ENCODE data around the gene ESAM. TPM values are rescaled to one million over a fixed set of nuclear protein-coding genes. Genes with fewer than 3 reads are reported as not detected.

The ESAM gene
- total RNA-seq, 2 experiments from 2014 or later = 0.39 to 0.53 TPM

GRCh38 chr11:124799348-124800225 lies 37.5 kb upstream of the ESAM start:
- H3K9me3 Mint-ChIP-seq (ENCODE audit: low read depth) = no peaks in the 10 kb centered on the region
- H3K27ac Mint-ChIP-seq = peak overlapping the region; percentile 84
- peak; percentile 63 for DNase-seq
- no peaks in the 10 kb centered on the region for H3K27me3 Mint-ChIP-seq
- CTCF ChIA-PET = interaction anchor here (0.6 to 6.5 kb wide), 18 partner anchors 14 to 308 kb away, joined by 3 to 56 read pairs (median 4); partner anchors contain the start of genes ROBO3, SIAE and SPA17
- H3K36me3 Mint-ChIP-seq (ENCODE audit: low read depth) = no peaks in the 10 kb centered on the region
- peaks cover 36% of the 10 kb centered on the region for H3K4me1 Mint-ChIP-seq
- ATAC-seq = peak; percentile 52
- intact Hi-C loops (cut with DNase I, micrococcal nuclease) = loop anchor here (1.0 to 2.0 kb wide), 12 partner anchors 37 to 685 kb away; partner anchors contain the start of genes SIAE (in 2 of the 2), SPA17 (in 2 of the 2), CCDC15 (in 1 of the 2) and ESAM (in 1 of the 2)
- POLR2A ChIA-PET = interaction anchor here (1.6 kb wide), 1 partner anchor 31 kb away, joined by 3 read pairs; no protein-coding TSS in a partner anchor
- H3K4me3 Mint-ChIP-seq = peak overlapping the region; percentile 83

DNA sequence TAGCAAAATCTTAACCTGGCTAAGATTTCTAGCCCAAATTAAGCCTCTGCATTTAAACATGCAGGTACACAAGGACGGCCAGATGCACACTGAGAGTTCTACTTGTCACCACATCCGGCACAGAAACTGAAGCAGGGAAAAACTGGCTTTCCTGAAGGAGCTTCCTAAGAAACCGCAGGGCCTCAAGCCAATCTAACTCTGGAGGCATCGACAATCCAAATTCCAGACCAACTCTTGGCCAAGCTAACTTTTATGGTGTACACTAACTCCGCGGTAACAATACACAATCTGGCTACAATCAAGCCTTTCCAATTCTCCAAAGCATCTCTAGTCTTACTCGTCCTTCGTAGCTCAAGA lies 36.9 kb upstream of the ESAM start:
- Mint-ChIP-seq H3K9me3 (ENCODE audit: low read depth) (no peaks in the 10 kb centered on the region), H3K4me1 (peaks cover 39% of the 10 kb centered on the region), H3K4me3 (peak overlapping the region; percentile 83), H3K27me3 (no peaks in the 10 kb centered on the region), H3K36me3 (ENCODE audit: low read depth) (no peaks in the 10 kb centered on the region), H3K27ac (peak overlapping the region; percentile 84)
- ChIA-PET CTCF (interaction anchor here (0.6 to 6.5 kb wide), 14 partner anchors 13 to 199 kb away, joined by 3 to 56 read pairs (median 4); partner anchors contain the start of genes ROBO3, SIAE and SPA17), POLR2A (no interaction called here)
- ATAC-seq (no peak), DNase-seq (no peak)
- intact Hi-C loops (cut with DNase I, micrococcal nuclease) = loop anchor here (1.0 kb wide), 4 partner anchors 37 to 155 kb away; partner anchors contain the start of genes CCDC15 (in 1 of the 2) and ESAM (in 1 of the 2)

DNA sequence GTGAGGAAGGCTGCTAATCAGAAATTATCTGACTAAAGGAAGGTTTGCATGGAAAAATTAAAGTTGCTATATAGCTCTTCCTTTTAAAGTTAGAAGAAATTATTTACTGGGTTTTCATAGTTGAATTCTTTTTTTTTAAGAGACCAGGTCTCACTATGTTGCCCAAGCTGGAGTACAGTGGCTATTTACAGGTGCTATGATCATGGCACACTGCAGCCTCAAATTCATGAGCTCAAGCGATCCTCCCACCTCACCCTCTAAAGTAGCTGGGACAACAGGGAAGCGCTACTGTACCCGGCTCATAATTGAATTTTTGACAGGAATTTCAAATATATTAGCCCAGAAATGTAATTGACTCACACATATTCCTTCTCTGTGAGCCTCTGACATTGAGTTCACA lies 34.2 kb upstream of the ESAM start:
- Mint-ChIP-seq H3K9me3 (ENCODE audit: low read depth) (no peaks in the 10 kb centered on the region), H3K27ac (no peak overlapping the region), H3K4me3 (no peak overlapping the region), H3K4me1 (peaks cover 51% of the 10 kb centered on the region), H3K36me3 (ENCODE audit: low read depth) (no peaks in the 10 kb centered on the region), H3K27me3 (no peaks in the 10 kb centered on the region)
- DNase-seq (no peak), ATAC-seq (no peak)
- intact Hi-C loops (cut with DNase I, micrococcal nuclease) = no loop called here
- ChIA-PET CTCF (interaction anchor here (1.0 to 6.5 kb wide), 4 partner anchors 33 to 50 kb away, joined by 3 to 56 read pairs (median 6); no protein-coding TSS in a partner anchor), POLR2A (interaction anchor here (0.6 kb wide), 1 partner anchor 329 kb away, joined by 3 read pairs; no protein-coding TSS in a partner anchor)

DNA sequence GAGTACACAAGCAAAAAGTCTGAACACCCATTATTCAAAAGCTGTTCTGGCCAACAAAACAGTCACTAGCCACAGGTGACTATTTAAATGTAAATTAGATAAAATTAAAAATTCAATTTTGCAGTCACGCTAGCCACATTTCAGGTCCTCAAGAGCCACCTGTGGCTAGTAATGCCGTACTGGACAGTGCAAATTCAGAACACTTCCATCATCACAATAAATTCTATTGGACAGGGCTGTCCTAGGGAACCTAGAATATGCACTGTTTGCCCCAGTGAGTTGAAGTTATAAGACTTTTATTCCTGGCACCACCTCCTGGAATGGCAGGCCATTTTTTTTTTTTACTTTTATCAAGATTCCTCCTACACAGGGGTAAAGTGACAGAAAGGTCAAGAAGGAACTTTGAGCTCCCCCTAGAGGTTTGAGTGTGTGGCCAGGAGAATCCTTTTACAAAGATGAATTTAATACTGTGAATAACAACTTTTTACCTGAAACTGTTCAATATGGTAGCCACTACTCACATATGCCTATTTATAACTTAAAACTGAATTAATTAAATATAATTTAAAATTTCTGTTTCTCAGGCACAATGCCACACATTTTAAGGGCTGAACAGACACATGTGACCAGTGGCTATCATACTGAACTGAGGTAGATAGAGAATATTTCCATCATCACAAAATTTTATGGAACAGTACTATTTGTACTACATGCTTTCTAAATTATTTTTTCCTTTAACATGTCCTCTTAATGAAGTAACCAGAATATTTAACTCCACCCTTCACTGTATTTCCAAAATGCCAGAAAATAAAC lies 31.6 kb upstream of the ESAM start:
- ChIA-PET POLR2A (interaction anchor here (0.5 kb wide), 1 partner anchor 676 kb away, joined by 3 read pairs; no protein-coding TSS in a partner anchor), CTCF (interaction anchor here (0.5 to 3.4 kb wide), 24 partner anchors 10 to 1407 kb away, joined by 3 to 25 read pairs (median 4); partner anchors contain the start of genes ESAM and TBRG1)
- intact Hi-C loops (cut with DNase I, micrococcal nuclease) = loop anchor here (1.0 kb wide), 1 partner anchor 124 kb away; no protein-coding TSS in a partner anchor
- no peaks in the 10 kb centered on the region for H3K27me3 Mint-ChIP-seq
- H3K4me1 Mint-ChIP-seq = peaks cover 47% of the 10 kb centered on the region
- ATAC-seq = peak; percentile 72
- H3K9me3 Mint-ChIP-seq (ENCODE audit: low read depth) = no peaks in the 10 kb centered on the region
- H3K27ac Mint-ChIP-seq = no peak overlapping the region
- DNase-seq = peak; percentile 38
- no peaks in the 10 kb centered on the region for H3K36me3 Mint-ChIP-seq (ENCODE audit: low read depth)
- no peak overlapping the region for H3K4me3 Mint-ChIP-seq

DNA sequence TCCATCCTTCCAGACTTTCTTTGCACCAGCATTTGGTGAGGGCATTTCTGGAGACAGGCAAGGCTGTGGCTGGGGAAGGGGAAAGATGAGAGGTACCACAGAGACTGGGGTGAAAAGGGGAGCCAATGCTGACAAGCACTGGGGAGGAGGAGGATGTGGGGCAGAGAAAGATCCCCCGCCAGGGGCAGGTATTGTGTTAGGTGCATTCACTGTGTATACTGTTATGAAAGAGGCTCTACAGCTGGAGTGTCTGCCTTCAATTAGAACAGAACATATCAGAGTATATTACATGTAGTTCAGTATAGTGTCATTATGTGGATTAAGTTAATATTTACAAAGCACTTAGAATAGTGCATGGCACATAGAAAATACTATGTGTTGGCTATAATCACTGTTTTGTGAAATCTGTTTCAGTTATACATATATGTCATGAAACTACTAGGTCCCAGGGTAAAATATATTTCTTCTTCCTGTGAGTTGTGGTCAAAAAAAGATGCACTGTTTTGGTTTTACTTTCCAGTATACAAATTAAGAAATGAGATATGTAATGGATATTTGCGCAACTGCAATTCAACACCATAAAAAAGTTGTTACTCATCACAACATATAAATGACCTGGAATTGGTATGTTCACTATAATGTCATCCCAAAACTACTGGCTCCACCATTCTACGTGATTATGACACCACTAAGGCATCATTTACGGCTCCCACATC lies 29.7 kb upstream of the ESAM start:
- POLR2A ChIA-PET = no interaction called here
- DNase-seq (no peak), ATAC-seq (peak; percentile 54)
- intact Hi-C loops (cut with DNase I, micrococcal nuclease) = loop anchor here in 1 of 2 experiments (1.0 kb wide), 1 partner anchor 28 kb away; no protein-coding TSS in a partner anchor
- H3K36me3 Mint-ChIP-seq (ENCODE audit: low read depth) = no peaks in the 10 kb centered on the region
- H3K4me1 Mint-ChIP-seq = peaks cover 33% of the 10 kb centered on the region
- no peak overlapping the region for H3K27ac Mint-ChIP-seq
- H3K9me3 Mint-ChIP-seq (ENCODE audit: low read depth) = no peaks in the 10 kb centered on the region
- no peak overlapping the region for H3K4me3 Mint-ChIP-seq
- CTCF ChIA-PET = interaction anchor here (0.9 to 3.0 kb wide), 3 partner anchors 9 to 14 kb away, joined by 3 to 15 read pairs (median 3); no protein-coding TSS in a partner anchor
- no peaks in the 10 kb centered on the region for H3K27me3 Mint-ChIP-seq

- Mint-ChIP-seq H3K27ac (no peak overlapping the region), H3K4me1 (peaks cover 23% of the 10 kb centered on the region), H3K4me3 (no peak overlapping the region), H3K9me3 (ENCODE audit: low read depth) (no peaks in the 10 kb centered on the region), H3K27me3 (no peaks in the 10 kb centered on the region), H3K36me3 (ENCODE audit: low read depth) (no peaks in the 10 kb centered on the region)
- ATAC-seq (no peak), DNase-seq (no peak)
- CTCF ChIA-PET = interaction anchor here (0.8 to 1.9 kb wide), 4 partner anchors 9 to 118 kb away, joined by 3 to 5 read pairs (median 4); no protein-coding TSS in a partner anchor
- intact Hi-C loops (cut with DNase I, micrococcal nuclease) = no loop called here
- POLR2A ChIA-PET = no interaction called here
Measured at GRCh38 chr11:124788521-124788920, 26.4 kb upstream of the ESAM start.

DNA sequence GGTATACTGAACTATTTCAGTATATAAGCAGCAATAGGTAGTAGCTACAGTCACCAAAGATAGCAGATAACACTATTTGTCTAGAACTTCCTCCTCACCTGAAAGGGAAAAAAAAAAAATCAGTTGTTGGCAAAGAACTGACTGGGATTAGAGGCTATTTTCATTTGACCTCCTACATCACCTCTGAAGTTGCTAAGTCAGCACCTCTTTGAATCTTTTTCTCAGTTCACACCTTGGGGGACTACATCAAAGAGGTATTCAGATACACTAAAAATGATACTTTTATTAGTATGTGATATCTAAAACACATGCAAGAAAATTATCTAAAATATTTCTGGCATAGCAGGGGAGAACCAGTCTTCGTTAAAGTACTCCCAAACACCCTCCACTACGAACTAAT lies 22.0 kb upstream of the ESAM start:
- intact Hi-C loops (cut with DNase I, micrococcal nuclease) = no loop called here
- ATAC-seq (no peak), DNase-seq (no peak)
- Mint-ChIP-seq H3K9me3 (ENCODE audit: low read depth) (no peaks in the 10 kb centered on the region), H3K36me3 (ENCODE audit: low read depth) (no peaks in the 10 kb centered on the region), H3K4me3 (no peak overlapping the region), H3K27ac (no peak overlapping the region), H3K4me1 (peaks cover 2% of the 10 kb centered on the region), H3K27me3 (no peaks in the 10 kb centered on the region)
- ChIA-PET CTCF (interaction anchor here (1.3 to 2.4 kb wide), 3 partner anchors 9 to 18 kb away, joined by 3 to 15 read pairs (median 4); no protein-coding TSS in a partner anchor), POLR2A (no interaction called here)

DNA sequence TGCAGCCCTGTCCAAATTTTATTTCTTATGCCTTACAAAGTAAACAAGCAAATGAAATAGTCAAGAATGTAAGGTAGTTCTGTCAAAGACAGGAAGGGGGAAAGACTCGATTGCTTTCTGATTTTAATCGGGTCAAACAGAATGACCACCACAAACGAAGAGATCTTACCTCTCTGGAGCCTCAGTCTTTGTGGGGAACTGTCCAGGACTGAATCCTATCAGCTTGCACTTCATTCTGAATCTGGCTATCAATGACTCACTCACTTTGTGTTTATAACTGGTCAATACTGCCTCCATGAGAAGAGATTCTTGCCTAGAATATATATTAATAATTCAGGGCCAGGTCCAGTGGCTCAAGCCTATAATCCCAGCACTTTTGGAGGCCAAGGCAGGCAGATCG lies 20.9 kb upstream of the ESAM start:
- POLR2A ChIA-PET = interaction anchor here (0.7 kb wide), 1 partner anchor 746 kb away, joined by 4 read pairs; no protein-coding TSS in a partner anchor
- Mint-ChIP-seq H3K27me3 (no peaks in the 10 kb centered on the region), H3K4me1 (peaks cover 5% of the 10 kb centered on the region), H3K27ac (no peak overlapping the region), H3K4me3 (no peak overlapping the region), H3K36me3 (ENCODE audit: low read depth) (no peaks in the 10 kb centered on the region), H3K9me3 (ENCODE audit: low read depth) (no peaks in the 10 kb centered on the region)
- CTCF ChIA-PET = interaction anchor here (0.5 to 2.4 kb wide), 3 partner anchors 10 to 20 kb away, joined by 3 to 15 read pairs (median 3); no protein-coding TSS in a partner anchor
- no peak for ATAC-seq
- intact Hi-C loops (cut with DNase I, micrococcal nuclease) = no loop called here
- DNase-seq = no peak

- no peak overlapping the region for H3K27ac Mint-ChIP-seq
- CTCF ChIA-PET = interaction anchor here (1.0 to 2.6 kb wide), 9 partner anchors 9 to 110 kb away, joined by 3 to 12 read pairs (median 5); no protein-coding TSS in a partner anchor
- H3K4me3 Mint-ChIP-seq = no peak overlapping the region
- peaks cover 17% of the 10 kb centered on the region for H3K4me1 Mint-ChIP-seq
- ATAC-seq = no peak
- no peak for DNase-seq
- intact Hi-C loops (cut with DNase I, micrococcal nuclease) = no loop called here
- H3K36me3 Mint-ChIP-seq (ENCODE audit: low read depth) = peaks cover 4% of the 10 kb centered on the region
- no peaks in the 10 kb centered on the region for H3K27me3 Mint-ChIP-seq
- no peaks in the 10 kb centered on the region for H3K9me3 Mint-ChIP-seq (ENCODE audit: low read depth)
- POLR2A ChIA-PET = interaction anchor here (0.6 kb wide), 1 partner anchor 14 kb away, joined by 3 read pairs; no protein-coding TSS in a partner anchor
Measured at GRCh38 chr11:124779568-124779967, 17.5 kb upstream of the ESAM start.

DNA sequence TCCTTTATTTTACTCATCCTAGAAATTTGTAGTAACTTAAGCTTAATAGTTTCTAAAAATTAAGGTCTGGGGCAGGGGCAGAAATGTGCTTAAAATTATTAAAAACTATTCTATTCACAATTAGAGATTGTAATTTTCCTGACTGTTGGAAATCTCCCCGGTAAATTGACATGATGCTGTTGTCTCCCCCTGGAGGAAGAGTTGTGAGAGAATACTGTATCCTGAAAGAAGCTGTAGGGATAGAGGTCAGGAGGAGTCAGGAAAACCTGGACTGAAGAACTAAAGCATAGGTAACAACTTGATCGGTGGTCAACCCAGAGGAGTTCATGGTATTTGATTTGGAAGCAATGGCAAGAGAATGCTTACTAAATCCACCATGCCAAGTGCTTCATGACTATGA lies 16.2 kb upstream of the ESAM start:
- H3K27me3 Mint-ChIP-seq = no peaks in the 10 kb centered on the region
- peaks cover 15% of the 10 kb centered on the region for H3K4me1 Mint-ChIP-seq
- H3K9me3 Mint-ChIP-seq (ENCODE audit: low read depth) = no peaks in the 10 kb centered on the region
- peaks cover 4% of the 10 kb centered on the region for H3K36me3 Mint-ChIP-seq (ENCODE audit: low read depth)
- intact Hi-C loops (cut with DNase I, micrococcal nuclease) = no loop called here
- no peak overlapping the region for H3K27ac Mint-ChIP-seq
- no peak overlapping the region for H3K4me3 Mint-ChIP-seq
- ChIA-PET POLR2A (no interaction called here), CTCF (interaction anchor here (0.6 to 2.6 kb wide), 6 partner anchors 13 to 118 kb away, joined by 3 to 12 read pairs (median 4); no protein-coding TSS in a partner anchor)
- DNase-seq = no peak
- ATAC-seq = no peak

Data from activated CD4-positive, alpha-beta T cell treated with anti-CD3 and anti-CD28 coated beads for 36 hours (primary cell).